GM12891 (cell line): ENCODE measurements around the gene WSCD2.

Source experiments
- POLR2A ChIP-seq: IDR thresholded peaks from 2 replicates; pipeline ENCODE4 v1.6.1; 2011; ENCODE audit warnings: low read depth, low read length, control low read depth
- POLR2AphosphoS5 ChIP-seq: IDR thresholded peaks from 2 replicates; pipeline ENCODE4 v1.6.1; 2011; ENCODE audit warnings: low read depth, low read length, control low read depth
- TAF1 ChIP-seq: IDR thresholded peaks from 2 replicates; pipeline ENCODE4 v1.6.1; 2011; ENCODE audit warnings: low read depth, low read length, control low read depth

GRCh38 chr12:108169708-108170107 lies 40.6 kb downstream of the WSCD2 start:
- TF ChIP-seq TAF1 (no peak), POLR2AphosphoS5 (no peak), POLR2A (no peak)
